H1 (cell line): Measurements from ENCODE around the gene TSPAN17. TPM values are rescaled to one million over a fixed set of nuclear protein-coding genes. Genes with fewer than 3 reads are reported as not detected.
A peak's percentile ranks its signal among the peaks of the same experiment; 100 is the strongest.

Experiments used
- ASH2L ChIP-seq: fragments of 200-600, 300-600 bp; sonication (generic); IDR thresholded peaks from one replicate; pipeline ENCODE4 v1.7.1; 2017; ENCODE audit warnings: low read length
- ATF2 ChIP-seq: IDR thresholded peaks from 2 replicates; pipeline ENCODE4 v1.6.1; 2012; ENCODE audit warnings: low read length, inconsistent platforms
- GTF2F1 ChIP-seq: IDR thresholded peaks from 2 replicates; pipeline ENCODE4 v1.6.1; 2012; ENCODE audit warnings: low read depth, low read length, improper control_type of control experiment, borderline replicate concordance
- KDM4A ChIP-seq: IDR thresholded peaks from one replicate; pipeline ENCODE4 v1.7.1; 2012; ENCODE audit warnings: low read depth, mild to moderate bottlenecking, moderate library complexity, low read length, inconsistent platforms; ENCODE audit not compliant: severe bottlenecking
- SUZ12 ChIP-seq: fragments of 200-600 bp; sonication (generic); IDR thresholded peaks from 2 replicates; pipeline ENCODE4 v1.6.1; 2012; ENCODE audit warnings: mild to moderate bottlenecking, inconsistent platforms, low read length, moderate library complexity, mixed read lengths
- YY1 ChIP-seq: IDR thresholded peaks from 2 replicates; pipeline ENCODE4 v1.6.1; 2011; ENCODE audit warnings: low read depth, mild to moderate bottlenecking, low read length
- polyA plus RNA-seq, 7 experiments: library from polyadenylated mRNA; depleted of rRNA in 3 of 7; stranded (reverse) in 5 of 7; unstranded in 2 of 7; fragments of >200 nt in 5 of 7; fragments of 200-250 nt in 2 of 7; gene quantifications; 1 replicate in 5 of 7; 2 replicates in 1 of 7; 4 replicates in 1 of 7; pipeline versions ENCODE4 v1.2.1 to v1.2.3, GENCODE V29; 2011 to 2013; ENCODE audit warnings: missing spikeins in 2 of 7, mixed read lengths in 2 of 7
- total RNA-seq: library from RNA; stranded (reverse); fragmentation: NEBNext Ultra II Directional; extraction: Animal tissue kit (Norgen Biotek cat#: 25700); gene quantifications from 2 replicates; pipeline ENCODE4 v1.2.1, GENCODE V29; 2021

Gene TSPAN17
- total and polyA plus RNA-seq, 2 of the 8 experiments (the other 6 are each of a cell fraction or from before 2014, with no cell fraction given), result 41.5 to 53.7 TPM

- TF ChIP-seq KDM4A (peak; percentile 77), SUZ12 (peak; percentile 73; the same call in 1 of the 2 replicates), ASH2L (peak; percentile 13), YY1 (no peak), GTF2F1 (no peak), ATF2 (no peak)
Observed at GRCh38 chr5:176619569-176620332, 27.5 kb upstream of the TSPAN17 start (continued).
